SH-SY5Y (cell line): ENCODE data around the gene TBXAS1.

Experiments
- GATA2 ChIP-seq: IDR thresholded peaks from 2 replicates; pipeline ENCODE4 v1.6.1; 2011; ENCODE audit warnings: mild to moderate bottlenecking, low read depth, low read length
- GATA3 ChIP-seq: IDR thresholded peaks from 2 replicates; pipeline ENCODE4 v1.6.1; 2011; ENCODE audit warnings: low read depth, mild to moderate bottlenecking, low read length, moderate library complexity

DNA sequence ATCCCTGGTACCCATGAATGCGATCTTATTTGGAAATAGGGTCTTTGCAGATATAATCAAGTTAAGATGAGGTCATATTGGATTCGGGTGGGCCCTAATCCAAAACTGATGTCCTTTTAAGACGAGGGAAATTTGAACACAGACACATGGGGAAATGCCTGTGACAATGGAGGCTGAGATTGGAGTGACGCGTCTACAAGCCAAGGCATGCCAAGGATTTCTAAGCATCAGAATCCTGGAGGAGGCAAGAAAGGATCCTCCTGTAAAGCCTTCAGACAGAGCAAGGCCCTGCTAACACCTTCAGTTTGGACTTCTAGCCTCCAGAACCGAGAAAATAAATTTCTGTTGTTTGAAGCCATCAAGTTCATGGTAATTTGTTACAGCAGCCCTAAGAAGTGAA lies 215.2 kb downstream of the TBXAS1 start:
- TF ChIP-seq GATA2 (no peak), GATA3 (no peak)
